H1 (cell line): ENCODE data around the gene PLA2R1. TPM values are rescaled to one million over a fixed set of nuclear protein-coding genes. Genes with fewer than 3 reads are reported as not detected.

Experiments
- CTCF ChIA-PET: fragments of 300-600 bp; sonication (Branson Sonifier 250); formaldehyde crosslinking; loops from one replicate; lab custom pipeline; 2021; ENCODE audit not compliant: partially characterized antibody; lab: Charles Lee
- POLR2A ChIA-PET: fragments of 300-600 bp; sonication (Branson Sonifier 250); formaldehyde crosslinking; loops from one replicate; lab custom pipeline; 2021; ENCODE audit warnings: inconsistent platforms; ENCODE audit not compliant: partially characterized antibody; lab: Charles Lee
- DNase-seq, 2 experiments: peaks; one replicate each; pipeline versions ENCODE4 v3.0.0 to v3.0.0-alpha.2; 2010 to 2022; ENCODE audit warnings: low spot score in 2 of 2, low read depth in 1 of 2, mixed read lengths in 1 of 2
- FAIRE-seq: peaks from 2 replicates; lab custom pipeline; 2011; peaks lifted over from hg19 to GRCh38; lab: Jason Lieb, UNC
- H2AFZ ChIP-seq: 2 replicates; pipeline ENCODE4 v1.8.1; 2012; ENCODE audit warnings: low read length, inconsistent platforms
- H2AK5ac ChIP-seq: 2 replicates; pipeline ENCODE4 v1.6.1; 2013; ENCODE audit warnings: low read depth, low read length
- H2BK120ac ChIP-seq: replicated peaks from 2 replicates; pipeline ENCODE3; 2013; ENCODE audit warnings: low read depth, low read length, inconsistent platforms
- H2BK12ac ChIP-seq: 2 replicates; pipeline ENCODE4 v1.6.1; 2013; ENCODE audit warnings: low read depth, low read length
- H2BK15ac ChIP-seq: 2 replicates; pipeline ENCODE4 v1.6.1; 2013; ENCODE audit warnings: low read length
- H2BK20ac ChIP-seq: 2 replicates; pipeline ENCODE4 v1.6.1; 2013; ENCODE audit warnings: low read length
- H2BK5ac ChIP-seq: 2 replicates; pipeline ENCODE4 v1.6.1; 2013; ENCODE audit warnings: low read depth, low read length
- H3K14ac ChIP-seq: 2 replicates; pipeline ENCODE4 v1.6.1; 2013; ENCODE audit warnings: inconsistent platforms; ENCODE audit not compliant: insufficient read length
- H3K18ac ChIP-seq: 2 replicates; pipeline ENCODE4 v1.6.1; 2013; ENCODE audit warnings: low read length; ENCODE audit errors: extremely low read depth
- H3K23ac ChIP-seq: 2 replicates; pipeline ENCODE4 v1.6.1; 2013; ENCODE audit warnings: inconsistent platforms; ENCODE audit not compliant: insufficient read length
- H3K23me2 ChIP-seq: 2 replicates; pipeline ENCODE4 v1.6.1; 2013; ENCODE audit warnings: low read depth, low read length
- H3K27ac ChIP-seq: 2 replicates; pipeline ENCODE4 v1.6.1; 2011; ENCODE audit warnings: low read depth, low read length, inconsistent platforms
- H3K27me3 ChIP-seq, 4 experiments: replicated peaks in 1 of 4; 1 replicate in 1 of 4; 2 replicates in 3 of 4; pipeline versions ENCODE4 v1.6.1 to v1.8.1; 2011 to 2013; ENCODE audit warnings: low read length in 3 of 4, mild to moderate bottlenecking in 3 of 4, inconsistent platforms in 2 of 4, mixed read lengths in 2 of 4, moderate library complexity in 1 of 4; ENCODE audit not compliant: control insufficient read depth in 3 of 4, insufficient read depth in 3 of 4; ENCODE audit errors: extremely low read depth in 1 of 4
- H3K36me3 ChIP-seq, 4 experiments: 2 replicates each; pipeline versions ENCODE4 v1.6.1 to v1.8.1; 2011 to 2013; ENCODE audit warnings: mild to moderate bottlenecking in 4 of 4, low read length in 3 of 4, moderate library complexity in 2 of 4, control low read depth in 1 of 4, inconsistent platforms in 1 of 4; ENCODE audit not compliant: insufficient read depth in 4 of 4, control insufficient read depth in 2 of 4
- H3K4ac ChIP-seq: replicated peaks from 2 replicates; pipeline ENCODE3; 2013; ENCODE audit warnings: low read length, low read depth, mixed read lengths, inconsistent platforms; ENCODE audit not compliant: insufficient read length
- H3K4me1 ChIP-seq, 4 experiments: replicated peaks in 1 of 4; 1 replicate in 1 of 4; 2 replicates in 3 of 4; pipeline versions ENCODE4 v1.6.1 to v1.8.1; 2011 to 2013; ENCODE audit warnings: low read length in 3 of 4, inconsistent platforms in 2 of 4, mixed read lengths in 1 of 4; ENCODE audit not compliant: insufficient read depth in 4 of 4, control insufficient read depth in 3 of 4
- H3K4me2 ChIP-seq, 2 experiments: 2 replicates each; pipeline versions ENCODE4 v1.6.1 to v1.8.1; 2011 to 2013; ENCODE audit warnings: low read depth in 2 of 2, low read length in 2 of 2, control low read depth in 1 of 2, inconsistent platforms in 1 of 2, mild to moderate bottlenecking in 1 of 2; ENCODE audit not compliant: insufficient read depth in 1 of 2
- H3K4me3 ChIP-seq, 4 experiments: fragments of 200-600, 300-600 bp in 1 of 4; sonication (generic), shearing (Covaris generic), sonication (Bioruptor Twin) in 1 of 4; 2 replicates each; pipeline versions ENCODE4 v1.5.1 to v1.8.1; 2011 to 2016; ENCODE audit warnings: low read length in 4 of 4, low read depth in 3 of 4, control low read depth in 2 of 4, inconsistent platforms in 2 of 4, mild to moderate bottlenecking in 2 of 4, mixed read lengths in 1 of 4, moderate library complexity in 1 of 4; ENCODE audit not compliant: insufficient read depth in 2 of 4; ENCODE audit errors: extremely low read depth in 1 of 4
- H3K56ac ChIP-seq: replicated peaks from 2 replicates; pipeline ENCODE3; 2013; ENCODE audit warnings: low read depth, mild to moderate bottlenecking, mixed read lengths, low read length, inconsistent platforms; ENCODE audit not compliant: insufficient read length
- H3K79me1 ChIP-seq: 2 replicates; pipeline ENCODE4 v1.6.1; 2013; ENCODE audit warnings: low read depth, low read length, control low read depth
- H3K79me2 ChIP-seq, 2 experiments: 2 replicates each; pipeline versions ENCODE4 v1.6.1 to v1.8.1; 2012 to 2013; ENCODE audit warnings: low read length in 2 of 2, mild to moderate bottlenecking in 2 of 2, inconsistent platforms in 1 of 2; ENCODE audit not compliant: insufficient read depth in 2 of 2, control insufficient read depth in 1 of 2
- H3K9ac ChIP-seq, 4 experiments: replicated peaks in 1 of 4; 1 replicate in 1 of 4; 2 replicates in 3 of 4; pipeline versions ENCODE4 v1.6.1 to v1.8.1; 2011 to 2013; ENCODE audit warnings: low read depth in 3 of 4, low read length in 3 of 4, control low read depth in 2 of 4, mild to moderate bottlenecking in 2 of 4, moderate library complexity in 2 of 4, inconsistent platforms in 1 of 4; ENCODE audit errors: extremely low read depth in 1 of 4
- H3K9me3 ChIP-seq, 2 experiments: 2 replicates each; pipeline versions ENCODE4 v1.6.1 to v1.8.1; 2012 to 2013; ENCODE audit warnings: mild to moderate bottlenecking in 2 of 2, moderate library complexity in 2 of 2, control low read depth in 1 of 2, inconsistent platforms in 1 of 2, low read depth in 1 of 2, low read length in 1 of 2, mixed read lengths in 1 of 2; ENCODE audit not compliant: insufficient read depth in 2 of 2
- H4K20me1 ChIP-seq, 2 experiments: replicated peaks in 1 of 2; 2 replicates each; pipeline versions ENCODE3 to v1.8.1; 2011 to 2013; ENCODE audit warnings: inconsistent platforms in 2 of 2, low read length in 2 of 2, mild to moderate bottlenecking in 1 of 2; ENCODE audit not compliant: insufficient read depth in 2 of 2, control insufficient read depth in 1 of 2
- H4K5ac ChIP-seq: 2 replicates; pipeline ENCODE4 v1.6.1; 2013; ENCODE audit warnings: low read length, low read depth, mixed read lengths, inconsistent platforms; ENCODE audit not compliant: insufficient read length
- H4K8ac ChIP-seq: 2 replicates; pipeline ENCODE4 v1.8.0; 2013; ENCODE audit warnings: mild to moderate bottlenecking, moderate library complexity, low read length, inconsistent platforms; ENCODE audit not compliant: insufficient read depth; ENCODE audit errors: extremely low read depth
- H4K91ac ChIP-seq: replicated peaks from 2 replicates; pipeline ENCODE3; 2013; ENCODE audit warnings: low read length, mixed read lengths, inconsistent platforms; ENCODE audit not compliant: insufficient read length
- ASH2L ChIP-seq: fragments of 200-600, 300-600 bp; sonication (generic); IDR thresholded peaks from one replicate; pipeline ENCODE4 v1.7.1; 2017; ENCODE audit warnings: low read length
- CBX5 ChIP-seq: fragments of 300-800, 300-1000 bp; sonication (generic); IDR thresholded peaks from 2 replicates; pipeline ENCODE4 v1.7.1; 2016; ENCODE audit warnings: antibody characterized with exemption, low read length, low read depth
- CBX8 ChIP-seq: fragments of 300-800, 300-1000 bp; sonication (generic); IDR thresholded peaks from 2 replicates; pipeline ENCODE4 v1.7.1; 2016; ENCODE audit warnings: low read depth, low read length, borderline replicate concordance
- CHD2 ChIP-seq: IDR thresholded peaks from 2 replicates; pipeline ENCODE4 v1.6.1; 2012; ENCODE audit warnings: low read length, improper control_type of control experiment
- GABPA ChIP-seq: IDR thresholded peaks from 2 replicates; pipeline ENCODE4 v1.6.1; 2011; ENCODE audit warnings: mild to moderate bottlenecking, low read length, moderate library complexity, borderline replicate concordance; ENCODE audit not compliant: insufficient read depth
- GTF2F1 ChIP-seq: IDR thresholded peaks from 2 replicates; pipeline ENCODE4 v1.6.1; 2012; ENCODE audit warnings: low read depth, low read length, improper control_type of control experiment, borderline replicate concordance
- POLR2AphosphoS5 ChIP-seq: IDR thresholded peaks from 2 replicates; pipeline ENCODE4 v1.6.1; 2011; ENCODE audit warnings: low read depth, low read length
- SIN3A ChIP-seq, 2 experiments: IDR thresholded peaks in 1 of 2; conservative IDR thresholded peaks in 1 of 2; 2 replicates each; pipeline ENCODE4 v1.6.1; 2011 to 2012; ENCODE audit warnings: low read length in 2 of 2, improper control_type of control experiment in 1 of 2, low read depth in 1 of 2, mild to moderate bottlenecking in 1 of 2
- SP4 ChIP-seq: IDR thresholded peaks from 2 replicates; pipeline ENCODE4 v1.6.1; 2012; ENCODE audit warnings: low read length, inconsistent platforms
- WGBS, 2 experiments: shearing (Covaris generic) in 1 of 2; methylation state at CpG; one replicate each; pipeline versions ENCODE4 v1.1.6 to v1.1.7; 2013 to 2015; ENCODE audit warnings: low lambda C conversion rate in 2 of 2, mixed read lengths in 2 of 2, inconsistent platforms in 1 of 2, low coverage in 1 of 2, missing lambda C conversion rate in 1 of 2; ENCODE audit not compliant: insufficient replicate concordance in 2 of 2, insufficient coverage in 1 of 2, insufficient read length in 1 of 2; ENCODE audit errors: extremely low coverage in 1 of 2, missing lambda C conversion rate in 1 of 2; 5-methylcytosine and 5-hydroxymethylcytosine counted together
- polyA plus RNA-seq, 7 experiments: library from polyadenylated mRNA; depleted of rRNA in 3 of 7; stranded (reverse) in 5 of 7; unstranded in 2 of 7; fragments of >200 nt in 5 of 7; fragments of 200-250 nt in 2 of 7; gene quantifications; 1 replicate in 5 of 7; 2 replicates in 1 of 7; 4 replicates in 1 of 7; pipeline versions ENCODE4 v1.2.1 to v1.2.3, GENCODE V29; 2011 to 2013; ENCODE audit warnings: missing spikeins in 2 of 7, mixed read lengths in 2 of 7
- total RNA-seq: library from RNA; stranded (reverse); fragmentation: NEBNext Ultra II Directional; extraction: Animal tissue kit (Norgen Biotek cat#: 25700); gene quantifications from 2 replicates; pipeline ENCODE4 v1.2.1, GENCODE V29; 2021
- TF ChIP-seq, protein P1 (sequence below): IDR thresholded peaks from 2 replicates; pipeline ENCODE4 v1.6.1; 2012; ENCODE audit warnings: low read length, inconsistent platforms
- TF ChIP-seq, protein P2 (sequence below): IDR thresholded peaks from 2 replicates; pipeline ENCODE4 v1.6.1; 2012; ENCODE audit warnings: inconsistent platforms

Gene PLA2R1
- total and polyA plus RNA-seq, 2 of the 8 experiments (the other 6 are each of a cell fraction or from before 2014, with no cell fraction given) = 0.65 to 1.5 TPM

DNA sequence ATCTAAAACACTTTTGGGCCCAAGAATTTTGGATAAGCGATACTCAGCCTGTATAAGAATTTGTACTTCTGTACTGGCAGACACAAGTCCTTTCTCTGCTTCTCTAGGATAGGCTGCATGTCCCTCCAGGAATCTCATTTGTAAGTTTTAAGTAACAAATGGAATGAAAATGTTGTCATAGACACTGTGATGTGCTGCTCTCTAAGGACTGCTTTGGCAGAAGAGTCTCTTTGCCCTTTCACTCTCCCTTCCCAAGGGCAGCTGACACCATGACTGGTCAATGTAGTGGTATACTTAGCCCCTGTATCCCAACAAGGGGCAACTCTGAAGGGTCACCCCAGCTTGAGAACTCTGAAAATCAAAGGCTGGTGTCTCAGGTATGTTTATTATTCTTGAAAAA, 27.3 kb downstream of the PLA2R1 start:
- Histone ChIP-seq H2AFZ (no peak overlapping the region), H3K36me3 (no peaks in the 10 kb centered on the region), H3K79me2 (no peaks in the 10 kb centered on the region), H4K91ac (no peak overlapping the region), H3K9ac (no peak overlapping the region), H4K8ac (no peak overlapping the region), H4K20me1 (no peaks in the 10 kb centered on the region), H2BK12ac (no peak overlapping the region), H3K23ac (no peak overlapping the region), H3K4ac (no peak overlapping the region), H3K79me1 (no peaks in the 10 kb centered on the region), H3K27me3 (no peaks in the 10 kb centered on the region), H2BK5ac (no peak overlapping the region), H3K56ac (no peak overlapping the region), H3K18ac (no peak overlapping the region), H2BK15ac (no peak overlapping the region), H3K14ac (no peak overlapping the region), H3K27ac (no peak overlapping the region), H3K4me3 (no peak overlapping the region), H3K4me1 (peaks cover 0 to 5% (median 0%) of the 10 kb centered on the region in 4 experiments; a peak in 3 of 7 replicates), H4K5ac (no peak overlapping the region), H3K23me2 (no peaks in the 10 kb centered on the region), H3K9me3 (no peaks in the 10 kb centered on the region), H3K4me2 (no peak overlapping the region), H2BK20ac (no peak overlapping the region), H2BK120ac (no peak overlapping the region), H2AK5ac (no peak overlapping the region)
- no peak for DNase-seq
- ChIA-PET POLR2A (no interaction called here), CTCF (interaction anchor here (1.5 kb wide), 1 partner anchor 11 kb away, joined by 4 read pairs; no protein-coding TSS in a partner anchor)
- FAIRE-seq = no peak
- WGBS, 2 experiments = 80% methylated on average over 1 of the region's 1 CpG; no CpG with 5 or more reads in 1 of the 2 experiments
- TF ChIP-seq CHD2 = no peak
- TF ChIP-seq, protein P1, sequence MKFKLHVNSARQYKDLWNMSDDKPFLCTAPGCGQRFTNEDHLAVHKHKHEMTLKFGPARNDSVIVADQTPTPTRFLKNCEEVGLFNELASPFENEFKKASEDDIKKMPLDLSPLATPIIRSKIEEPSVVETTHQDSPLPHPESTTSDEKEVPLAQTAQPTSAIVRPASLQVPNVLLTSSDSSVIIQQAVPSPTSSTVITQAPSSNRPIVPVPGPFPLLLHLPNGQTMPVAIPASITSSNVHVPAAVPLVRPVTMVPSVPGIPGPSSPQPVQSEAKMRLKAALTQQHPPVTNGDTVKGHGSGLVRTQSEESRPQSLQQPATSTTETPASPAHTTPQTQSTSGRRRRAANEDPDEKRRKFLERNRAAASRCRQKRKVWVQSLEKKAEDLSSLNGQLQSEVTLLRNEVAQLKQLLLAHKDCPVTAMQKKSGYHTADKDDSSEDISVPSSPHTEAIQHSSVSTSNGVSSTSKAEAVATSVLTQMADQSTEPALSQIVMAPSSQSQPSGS = no peak
- TF ChIP-seq GABPA = no peak
- no peak for TF ChIP-seq GTF2F1
- TF ChIP-seq CBX8 = no peak
- TF ChIP-seq SIN3A (conservative IDR thresholded peaks at IDR 0.05 in 1 of 2, IDR thresholded peaks at IDR 0.05 in 1 of 2; ENCODE audit: low read depth in 1 of 2, low read length in 2 of 2) = no peak
- TF ChIP-seq, protein P2, sequence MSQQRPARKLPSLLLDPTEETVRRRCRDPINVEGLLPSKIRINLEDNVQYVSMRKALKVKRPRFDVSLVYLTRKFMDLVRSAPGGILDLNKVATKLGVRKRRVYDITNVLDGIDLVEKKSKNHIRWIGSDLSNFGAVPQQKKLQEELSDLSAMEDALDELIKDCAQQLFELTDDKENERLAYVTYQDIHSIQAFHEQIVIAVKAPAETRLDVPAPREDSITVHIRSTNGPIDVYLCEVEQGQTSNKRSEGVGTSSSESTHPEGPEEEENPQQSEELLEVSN = no peak
- TF ChIP-seq CBX5 = no peak
- TF ChIP-seq ASH2L = no peak
- TF ChIP-seq SP4 = no peak
- no peak for TF ChIP-seq POLR2AphosphoS5
